RPMI8226 (cell line): Measurements from ENCODE around the gene HCLS1.

Experiments
- DNase-seq: peaks from one replicate; pipeline ENCODE4 v3.0.0-alpha.2; 2015

HCLS1 gene

GRCh38 chr3:121594850-121595249 is 65.9 kb downstream of the HCLS1 start:
- no peak for DNase-seq

- DNase-seq = peak; percentile 43
These were observed 66.9 kb downstream of the HCLS1 start for GRCh38 chr3:121593806-121594205.

- DNase-seq = peak; percentile 97
These were observed 67.6 kb downstream of the HCLS1 start, which contains the start of gene FBXO40 for GRCh38 chr3:121592856-121593702. Gene FBXO40, plus strand, starts transcription at chr3:121593379. Its CDS starts 27,197 bp downstream, at chr3:121620576.

- no peak for DNase-seq
These were observed 76.3 kb downstream of the HCLS1 start for GRCh38 chr3:121584418-121584817.

- DNase-seq = no peak
These were observed 79.0 kb downstream of the HCLS1 start for GRCh38 chr3:121581691-121582090.
